Gastroesophageal sphincter (tissue), 3 donors: ENCODE results near the gene SEC61A2.

Experiments
- CTCF ChIP-seq, 4 experiments: fragments of 200-600 bp in 2 of 4; fragments of 450-650 bp in 2 of 4; sonication (generic) in 1 of 4; IDR thresholded peaks; one replicate each; pipeline ENCODE4 v1.5.1; 2017 to 2019; ENCODE audit warnings: antibody characterized with exemption in 4 of 4, mild to moderate bottlenecking in 2 of 4, moderate library complexity in 2 of 4
- EP300 ChIP-seq: sonication (generic); formaldehyde crosslinking; IDR thresholded peaks from one replicate; pipeline ENCODE4 v1.6.1; 2017; ENCODE audit warnings: antibody characterized with exemption, mild to moderate bottlenecking
- POLR2A ChIP-seq, 2 donors: fragments of 450-650 bp; IDR thresholded peaks; one replicate each; pipeline ENCODE4 v1.6.1; 2017; ENCODE audit warnings: antibody characterized with exemption in 2 of 2, mild to moderate bottlenecking in 2 of 2, moderate library complexity in 1 of 2
- POLR2AphosphoS5 ChIP-seq: sonication (generic); formaldehyde crosslinking; IDR thresholded peaks from one replicate; pipeline ENCODE4 v1.6.1; 2017; ENCODE audit warnings: antibody characterized with exemption

DNA sequence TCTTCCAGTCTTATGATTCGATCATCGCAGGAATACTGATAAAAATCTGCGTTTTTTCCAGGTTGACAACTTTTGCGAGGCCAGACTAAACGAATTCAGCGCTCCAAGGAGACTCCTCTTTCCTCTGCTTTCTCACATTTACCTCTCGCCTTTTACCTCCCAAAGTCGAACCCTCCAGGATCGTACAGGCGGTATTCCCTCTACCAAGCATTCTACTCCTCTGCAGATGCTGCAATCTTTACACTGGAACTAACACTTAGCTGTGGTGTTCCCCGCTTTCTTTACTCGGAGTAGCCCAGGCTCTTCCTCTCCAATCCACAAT is 65.8 kb downstream of the SEC61A2 start:
- TF ChIP-seq CTCF (IDR thresholded peaks at IDR 0.05) (no peak), POLR2A (IDR thresholded peaks at IDR 0.05) (no peak), POLR2AphosphoS5 (no peak), EP300 (no peak)
